ENCODE results near the gene ZBTB38.

DNA sequence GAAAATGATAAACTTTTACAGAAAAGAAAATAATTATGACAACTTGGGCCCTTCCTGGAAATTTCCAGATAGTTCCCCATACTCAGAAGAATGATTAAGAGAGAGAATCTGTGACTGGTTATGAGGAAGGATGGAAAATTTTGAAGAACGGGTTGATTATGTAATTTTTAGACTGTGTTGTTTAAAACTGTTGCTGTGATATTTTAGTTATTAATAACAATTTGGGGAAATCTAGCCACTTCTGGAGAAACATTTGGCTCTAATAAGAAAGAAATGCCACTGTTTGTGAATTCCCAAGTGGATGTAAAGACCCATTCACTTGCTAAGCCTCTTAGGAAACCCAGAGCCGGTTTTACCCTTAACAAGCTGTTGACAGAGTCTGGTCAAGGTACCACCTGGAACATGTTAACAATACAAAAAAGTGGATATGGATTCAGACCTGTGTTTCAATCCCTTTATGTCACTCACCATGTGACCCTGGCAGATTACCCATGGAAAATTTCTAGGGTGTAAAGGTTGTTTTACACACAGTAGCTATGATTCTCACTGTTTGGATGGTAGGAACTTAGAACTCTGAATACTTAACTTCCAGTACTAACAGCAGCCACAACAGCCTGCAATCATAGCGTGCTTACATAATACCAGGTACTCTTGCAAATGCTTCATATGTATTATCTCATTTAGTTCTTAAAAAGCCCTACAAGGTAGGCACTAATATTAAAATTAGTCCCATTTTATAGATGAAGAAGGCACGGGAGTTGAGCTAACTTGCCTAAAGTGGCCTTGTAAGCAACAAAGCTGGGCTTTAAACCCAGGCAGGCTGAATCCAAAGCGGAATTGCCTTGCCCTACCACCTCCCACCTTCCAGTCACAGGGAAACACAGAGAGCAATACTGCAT is 32.0 kb downstream of the ZBTB38 start:
- TF ChIP-seq CTCF (IDR thresholded peaks at IDR 0.05 in 8 of 11, conservative IDR thresholded peaks at IDR 0.05 in 3 of 11) (no peak), POLR2AphosphoS5 (IDR thresholded peaks at IDR 0.05) (no peak), POLR2A (IDR thresholded peaks at IDR 0.05) (no peak)
